GM12878 (cell line): ENCODE measurements around the gene NANOS2. TPM values are rescaled to one million over a fixed set of nuclear protein-coding genes. Genes with fewer than 3 reads are reported as not detected.
A peak's percentile ranks its signal among the peaks of the same experiment; 100 is the strongest.

ENCODE experiments used
- ATAC-seq: fragments of 200-7000 bp; cut with Tn5 transposase; 3 replicates; pipeline ENCODE4 v1.9.1; 2020; ENCODE audit warnings: mild to moderate bottlenecking, moderate library complexity
- BruUV-seq: library from RNA; stranded (reverse); fragments of 400-500 nt; replicated peaks from 2 replicates; lab custom pipeline; 2021; lab: Mats Ljungman, UMichigan
- CTCF ChIA-PET: fragments of 300-600 bp; sonication (Branson Sonifier 250); formaldehyde crosslinking; extraction: SDS; loops from one replicate; lab custom pipeline; 2021; ENCODE audit warnings: inconsistent platforms; lab: Yijun Ruan, JAX
- POLR2A ChIA-PET: fragments of 350-600 bp; formaldehyde crosslinking; extraction: SDS; loops from one replicate; lab custom pipeline; 2021; ENCODE audit warnings: inconsistent platforms; lab: Charles Lee
- RAD21 ChIA-PET: fragments of 300-600 bp; sonication (Branson Sonifier 250); formaldehyde crosslinking; loops from one replicate; lab custom pipeline; 2023; ENCODE audit warnings: antibody characterized with exemption; ENCODE audit not compliant: unreplicated experiment; lab: Charles Lee
- SMC1A ChIA-PET: fragments of 300-600 bp; sonication (Branson Sonifier 250); formaldehyde crosslinking; loops from one replicate; lab custom pipeline; 2023; ENCODE audit not compliant: unreplicated experiment, uncharacterized antibody; lab: Charles Lee
- DNase-seq: peaks from one replicate; pipeline ENCODE4 v3.0.0-alpha.2; 2011; ENCODE audit warnings: low read depth, low spot score
- FAIRE-seq: peaks from 3 replicates; lab custom pipeline; 2011; peaks lifted over from hg19 to GRCh38; lab: Jason Lieb, UNC
- H2AFZ ChIP-seq: 2 replicates; pipeline ENCODE4 v1.6.0; 2011; ENCODE audit warnings: low read depth, low read length, control low read depth; ENCODE audit not compliant: control insufficient read depth
- H3K27ac ChIP-seq: 2 replicates; pipeline ENCODE4 v1.5.1; 2011; ENCODE audit warnings: control low read depth; ENCODE audit not compliant: control insufficient read depth, insufficient read depth
- H3K27me3 ChIP-seq, 2 experiments: replicated peaks in 1 of 2; 2 replicates each; pipeline versions ENCODE4 v1.6.0 to v1.6.1; 2011; ENCODE audit warnings: low read length in 1 of 2; ENCODE audit not compliant: control insufficient read depth in 2 of 2, insufficient read depth in 2 of 2
- H3K36me3 ChIP-seq, 2 experiments: 2 replicates each; pipeline ENCODE4 v1.5.1; 2011; ENCODE audit warnings: low read length in 1 of 2; ENCODE audit not compliant: control insufficient read depth in 2 of 2, insufficient read depth in 2 of 2
- H3K4me1 ChIP-seq: 2 replicates; pipeline ENCODE4 v1.6.1; 2011; ENCODE audit warnings: mild to moderate bottlenecking, low read length, moderate library complexity, mixed read lengths; ENCODE audit not compliant: control insufficient read depth, insufficient read depth
- H3K4me2 ChIP-seq: 2 replicates; pipeline ENCODE4 v1.6.0; 2011; ENCODE audit warnings: control low read depth; ENCODE audit not compliant: control insufficient read depth, insufficient read depth
- H3K4me3 ChIP-seq: fragments of 200-600 bp; sonication (generic); 2 replicates; pipeline ENCODE4 v1.5.1; 2016
- H3K79me2 ChIP-seq: 2 replicates; pipeline ENCODE4 v1.6.0; 2011; ENCODE audit warnings: low read length; ENCODE audit not compliant: control insufficient read depth, insufficient read depth
- H3K9ac ChIP-seq: 2 replicates; pipeline ENCODE4 v1.8.0; 2011; ENCODE audit warnings: low read length, control low read depth, mixed read lengths; ENCODE audit not compliant: control insufficient read depth, insufficient read depth
- H3K9me3 ChIP-seq: replicated peaks from 3 replicates; pipeline ENCODE4 v1.5.1; 2011; ENCODE audit warnings: mild to moderate bottlenecking, low read length; ENCODE audit not compliant: control insufficient read depth, insufficient read depth
- H4K20me1 ChIP-seq: 2 replicates; pipeline ENCODE4 v1.6.0; 2011; ENCODE audit not compliant: control insufficient read depth, insufficient read depth
- POU2F2 ChIP-seq: IDR thresholded peaks from 3 replicates; pipeline ENCODE4 v1.6.1; 2011; ENCODE audit warnings: low read depth, mild to moderate bottlenecking, low read length, borderline replicate concordance
- WGBS: methylation state at CpG from one replicate; pipeline ENCODE4 v1.1.6; 2016; ENCODE audit warnings: low lambda C conversion rate; ENCODE audit not compliant: insufficient replicate concordance, insufficient coverage; ENCODE audit errors: missing lambda C conversion rate; 5-methylcytosine and 5-hydroxymethylcytosine counted together
- in situ Hi-C: fragments of 300-500 bp; cut with MboI; formaldehyde crosslinking; loops from 9 replicates; pipeline ENCODE4 v1.14.3; 2018; ENCODE audit warnings: mixed read lengths
- intact Hi-C: fragments of 100-400 bp; cut with micrococcal nuclease; formaldehyde crosslinking; loops from one replicate; pipeline ENCODE4 v1.14.2; 2022; ENCODE audit not compliant: unreplicated experiment
- polyA plus RNA-seq, 11 experiments: library from polyadenylated mRNA; depleted of rRNA in 4 of 11; unstranded in 6 of 11; stranded (reverse) in 5 of 11; fragments of >200 nt; fragmentation: Nextera tagmentation in 4 of 11; fragmentation: Illumina TruSeq in 1 of 11; extraction: Ambion mirVana in 4 of 11; extraction: Trizol in 1 of 11; gene quantifications; 1 replicate in 1 of 11; 2 replicates in 10 of 11; pipeline versions ENCODE4 v1.2.1 to v1.2.3, GENCODE V29; 2011 to 2016; ENCODE audit warnings: inconsistent platforms in 2 of 11, missing spikeins in 2 of 11, low read depth in 1 of 11
- total RNA-seq, 4 experiments: library from RNA; depleted of rRNA in 3 of 4; stranded (reverse); fragments of >200 nt in 3 of 4; fragmentation: Illumina TruSeq in 1 of 4; extraction: Trizol in 1 of 4; gene quantifications; 2 replicates each; pipeline versions ENCODE4 v1.2.1 to v1.2.3, GENCODE V29; 2013 to 2021
- TF ChIP-seq, protein P1 (sequence below): fragments of 450-650 bp; IDR thresholded peaks from 2 replicates; pipeline ENCODE4 v1.6.1; 2014; ENCODE audit warnings: mild to moderate bottlenecking
- TF ChIP-seq, protein P2 (sequence below): IDR thresholded peaks from 2 replicates; pipeline ENCODE4 v1.6.1; 2012; ENCODE audit warnings: low read depth, low read length, improper control_type of control experiment

Gene NANOS2
- total and polyA plus RNA-seq, 10 of the 15 experiments (the other 5 are each of a cell fraction or from before 2014, with no cell fraction given) = not detected

DNA sequence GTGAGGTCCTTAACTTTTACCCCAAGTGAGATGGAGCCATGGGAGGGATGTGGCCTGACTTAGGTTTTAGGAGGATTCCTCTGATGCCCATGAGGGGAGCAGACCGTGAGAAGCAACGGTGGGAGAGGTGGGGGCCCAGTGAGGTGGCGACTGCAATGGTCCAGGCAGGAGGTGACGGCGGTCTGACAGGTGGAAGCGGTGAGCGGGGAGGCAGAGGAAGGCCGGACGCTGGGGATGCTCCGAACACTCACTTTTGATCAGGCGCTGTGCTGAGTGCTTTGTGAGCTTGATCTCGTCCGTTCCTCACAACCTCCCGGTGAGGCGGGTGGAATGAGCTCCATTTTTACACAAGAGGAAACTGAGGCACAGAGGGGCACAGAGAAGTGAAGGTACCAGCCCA, 47.4 kb upstream of the NANOS2 start (continued):
- TF ChIP-seq, protein P1, sequence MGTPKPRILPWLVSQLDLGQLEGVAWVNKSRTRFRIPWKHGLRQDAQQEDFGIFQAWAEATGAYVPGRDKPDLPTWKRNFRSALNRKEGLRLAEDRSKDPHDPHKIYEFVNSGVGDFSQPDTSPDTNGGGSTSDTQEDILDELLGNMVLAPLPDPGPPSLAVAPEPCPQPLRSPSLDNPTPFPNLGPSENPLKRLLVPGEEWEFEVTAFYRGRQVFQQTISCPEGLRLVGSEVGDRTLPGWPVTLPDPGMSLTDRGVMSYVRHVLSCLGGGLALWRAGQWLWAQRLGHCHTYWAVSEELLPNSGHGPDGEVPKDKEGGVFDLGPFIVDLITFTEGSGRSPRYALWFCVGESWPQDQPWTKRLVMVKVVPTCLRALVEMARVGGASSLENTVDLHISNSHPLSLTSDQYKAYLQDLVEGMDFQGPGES = no peak
- TF ChIP-seq, all 136 proteins: peak for 0

DNA sequence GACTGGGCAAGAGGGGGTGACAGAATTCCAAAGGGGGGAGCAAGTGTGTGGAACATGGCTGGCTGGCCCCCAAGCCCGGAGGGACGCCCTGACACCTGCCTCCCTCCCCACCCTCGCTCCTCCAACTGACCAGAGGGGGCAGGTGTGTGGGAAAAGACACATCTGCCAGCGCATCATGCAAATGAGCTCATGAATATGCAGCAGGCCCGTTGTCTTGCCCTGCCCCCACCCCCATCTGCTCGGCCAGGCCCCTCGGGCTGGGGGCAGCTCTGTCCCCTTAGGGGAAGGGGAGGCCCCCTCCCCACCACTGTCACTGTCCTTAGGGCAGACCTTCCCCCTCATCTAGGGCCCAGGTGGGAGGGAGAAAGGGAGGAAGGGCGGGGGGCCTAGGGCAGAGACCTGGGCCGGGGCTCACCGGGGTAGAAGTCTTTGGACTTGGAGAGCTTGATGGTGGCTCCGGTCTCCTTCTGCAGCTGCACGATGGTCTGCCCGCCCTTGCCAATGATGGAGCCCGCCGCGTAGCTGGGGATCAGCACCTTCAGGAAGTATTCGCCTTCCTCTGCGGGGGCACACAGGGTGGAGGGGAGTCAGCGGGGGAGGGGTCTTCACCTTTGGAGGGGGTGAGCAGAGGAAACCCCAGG, 46.1 kb upstream of the NANOS2 start:
- no TSS peak for BruUV-seq
- peaks cover 0 to 2% of the 10 kb centered on the region in 2 experiments; a peak in 1 of 4 replicates for H3K27me3 ChIP-seq
- DNase-seq = no peak

More for the DNA sequence above, 46.1 kb upstream of the NANOS2 start:
- Histone ChIP-seq H3K9me3 (no peaks in the 10 kb centered on the region), H3K36me3 (no peaks in the 10 kb centered on the region), H4K20me1 (no peaks in the 10 kb centered on the region), H3K9ac (no peak overlapping the region), H3K79me2 (no peaks in the 10 kb centered on the region), H3K4me2 (no peak overlapping the region), H3K4me1 (no peaks in the 10 kb centered on the region), H2AFZ (no peak overlapping the region), H3K27ac (no peak overlapping the region), H3K4me3 (no peak overlapping the region)
- TF ChIP-seq, protein P2, sequence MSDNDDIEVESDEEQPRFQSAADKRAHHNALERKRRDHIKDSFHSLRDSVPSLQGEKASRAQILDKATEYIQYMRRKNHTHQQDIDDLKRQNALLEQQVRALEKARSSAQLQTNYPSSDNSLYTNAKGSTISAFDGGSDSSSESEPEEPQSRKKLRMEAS = no peak
- peak; percentile 97; the same call in 2 of the 3 replicates for TF ChIP-seq POU2F2
- WGBS = 25% methylated on average over 19 of the region's 19 CpGs
- ChIA-PET SMC1A (no interaction called here), RAD21 (no interaction called here), POLR2A (interaction anchor here (0.6 kb wide), 1 partner anchor 8 kb away, joined by 3 read pairs; no protein-coding TSS in a partner anchor), CTCF (no interaction called here)
- no peak for FAIRE-seq
- in situ Hi-C loops = no loop called here
- intact Hi-C loops = no loop called here
- ATAC-seq = peak; percentile 28; the same call in 1 of the 3 replicates
